ENCODE data around the gene TNS1. TPM values are rescaled to one million over a fixed set of nuclear protein-coding genes. Genes with fewer than 3 reads are reported as not detected.

Gene TNS1
- total RNA-seq, 1 donor from 2014 or later = 828 TPM

DNA sequence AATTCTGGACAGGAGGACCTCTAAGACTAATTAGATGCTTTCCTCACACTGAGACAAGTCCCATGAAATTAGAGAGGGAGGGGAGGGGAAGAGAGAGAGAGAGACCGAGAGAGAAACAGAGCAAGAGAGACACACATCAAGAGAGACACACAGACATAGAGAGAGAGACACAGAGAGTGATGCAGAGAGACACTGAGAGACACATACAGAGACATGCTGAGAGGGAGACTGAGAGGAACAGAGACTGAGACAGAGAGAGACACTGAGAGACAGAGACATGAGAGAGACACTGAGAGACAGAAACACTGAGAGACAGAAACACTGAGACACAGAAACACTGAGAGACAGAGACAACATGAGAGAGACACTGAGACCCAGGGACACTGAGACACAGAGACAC, 250.8 kb downstream of the TNS1 start:
- no peak for DNase-seq
- Histone ChIP-seq H3K36me3 (no peaks in the 10 kb centered on the region), H3K27me3 (ENCODE audit: low read depth) (no peaks in the 10 kb centered on the region), H3K27ac (replicated peaks) (no peak overlapping the region), H3K4me1 (peaks cover 25% of the 10 kb centered on the region), H3K9me3 (replicated peaks) (no peaks in the 10 kb centered on the region), H3K4me3 (no peak overlapping the region)
- no peak for TF ChIP-seq CTCF (IDR thresholded peaks at IDR 0.05; ENCODE audit: borderline replicate concordance)
- intact Hi-C loops (cut with micrococcal nuclease) = no loop called here

- intact Hi-C loops (cut with micrococcal nuclease) = no loop called here
- Histone ChIP-seq H3K9me3 (replicated peaks) (no peaks in the 10 kb centered on the region), H3K4me1 (peaks cover 17% of the 10 kb centered on the region), H3K27ac (replicated peaks) (no peak overlapping the region), H3K4me3 (no peak overlapping the region), H3K27me3 (ENCODE audit: low read depth) (no peaks in the 10 kb centered on the region), H3K36me3 (no peaks in the 10 kb centered on the region)
- DNase-seq = no peak
- TF ChIP-seq CTCF (IDR thresholded peaks at IDR 0.05; ENCODE audit: borderline replicate concordance) = no peak
Observed at GRCh38 chr2:217751192-217751591, 251.6 kb downstream of the TNS1 start.

Small RNA genes within 50 kb of the gene (microRNA-seq; reads per million reads assigned to microRNA genes)
- gene MIR6809 = not detected

Other genes with a start within 250 kb of the TNS1 start
- gene RUFY4, start 66.3 kb upstream of the TNS1 start, total RNA-seq = not detected
- gene CXCR2, start 123.0 kb upstream of the TNS1 start, total RNA-seq = 0.96 TPM
- 0.44 TPM for gene CXCR1, start 164.0 kb upstream of the TNS1 start, total RNA-seq
- 135 TPM for gene ARPC2, start 214.2 kb upstream of the TNS1 start, total RNA-seq